HG02759 (cell line): Measurements from ENCODE around the gene PDE4C.

ENCODE experiments used
- ATAC-seq: cut with Tn5 transposase; IDR thresholded peaks from one replicate; pipeline ENCODE4 v1.9.1; 2021; ENCODE audit warnings: mild to moderate bottlenecking, moderate library complexity; ENCODE audit not compliant: unreplicated experiment

The PDE4C gene

DNA sequence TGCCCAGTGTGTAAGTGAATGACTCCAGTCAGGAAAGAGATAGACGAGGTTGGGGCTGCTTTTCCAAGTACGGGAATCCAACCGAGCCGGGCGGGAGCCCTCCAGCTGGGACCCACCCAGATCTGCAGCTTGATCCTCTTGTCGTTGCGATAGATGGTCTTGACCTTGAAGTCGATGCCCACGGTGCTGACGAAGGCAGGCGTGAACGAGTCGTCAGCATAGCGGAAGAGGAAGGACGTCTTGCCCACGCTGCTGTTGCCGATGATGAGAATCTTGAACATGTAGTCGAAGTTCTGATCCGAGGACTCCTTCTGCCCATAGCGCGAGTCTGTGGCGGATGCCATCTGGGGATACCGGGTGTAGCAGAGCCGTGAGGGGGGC, 23.9 kb downstream of the PDE4C start:
- ATAC-seq: no peak

DNA sequence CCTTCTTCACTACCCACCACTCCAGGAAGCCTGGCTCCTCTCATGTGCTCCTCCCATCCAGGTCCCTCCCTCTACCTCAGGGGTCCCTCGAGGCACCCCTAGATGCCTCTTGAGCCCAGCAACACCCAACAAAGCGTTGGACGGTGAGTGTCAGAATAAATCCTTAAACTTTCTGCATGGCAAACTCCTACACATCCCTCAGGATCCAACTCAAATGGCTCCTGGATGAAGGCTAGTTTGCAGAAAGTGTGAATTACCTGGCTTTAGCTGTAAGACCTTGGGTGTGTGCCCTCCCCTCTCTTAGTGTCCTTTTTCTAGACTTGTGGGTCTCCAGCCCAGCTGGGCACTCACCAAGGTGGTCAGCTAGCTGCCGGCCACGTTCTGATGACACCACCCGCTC, 27.9 kb downstream of the PDE4C start:
- no peak for ATAC-seq

DNA sequence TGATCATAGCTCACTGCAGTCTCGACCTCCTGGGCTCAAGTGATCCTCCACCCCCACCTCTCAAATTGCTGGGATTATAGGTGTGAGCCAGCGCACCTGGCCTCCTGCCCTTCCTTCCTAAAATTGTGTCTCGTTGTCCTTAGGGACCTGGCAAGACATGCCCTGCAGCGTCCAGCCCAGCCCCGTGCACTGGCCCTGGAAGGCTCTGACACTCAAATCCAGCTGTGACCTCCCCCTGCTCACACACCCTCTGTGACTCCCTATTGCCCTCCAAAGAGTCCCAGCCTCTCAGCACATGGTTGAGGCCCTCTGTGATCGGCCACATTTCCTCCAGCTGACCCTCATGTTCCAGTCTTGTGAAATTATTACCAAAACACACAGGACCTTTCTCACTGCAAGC, 28.3 kb downstream of the PDE4C start:
- no peak for ATAC-seq

DNA sequence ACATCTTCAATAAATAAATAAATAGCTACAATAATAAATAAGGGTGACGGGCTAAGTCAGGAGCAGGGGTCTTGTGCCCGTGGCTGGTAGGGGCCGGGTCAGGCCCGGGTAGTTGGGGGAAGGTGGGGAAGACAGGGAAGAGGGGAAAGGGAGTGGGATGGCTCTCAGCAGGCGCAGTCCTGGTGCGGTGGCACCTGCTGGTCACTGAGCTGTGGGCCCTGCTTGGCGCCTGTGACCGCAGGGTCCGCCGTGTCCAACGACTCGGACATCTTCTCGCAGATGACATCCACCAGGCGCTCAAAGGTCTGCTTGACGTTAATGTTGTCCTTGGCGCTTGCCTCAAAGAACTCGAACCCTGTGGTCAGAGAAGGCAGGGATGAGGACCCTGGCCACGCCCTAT, 28.9 kb downstream of the PDE4C start:
- no peak for ATAC-seq

DNA sequence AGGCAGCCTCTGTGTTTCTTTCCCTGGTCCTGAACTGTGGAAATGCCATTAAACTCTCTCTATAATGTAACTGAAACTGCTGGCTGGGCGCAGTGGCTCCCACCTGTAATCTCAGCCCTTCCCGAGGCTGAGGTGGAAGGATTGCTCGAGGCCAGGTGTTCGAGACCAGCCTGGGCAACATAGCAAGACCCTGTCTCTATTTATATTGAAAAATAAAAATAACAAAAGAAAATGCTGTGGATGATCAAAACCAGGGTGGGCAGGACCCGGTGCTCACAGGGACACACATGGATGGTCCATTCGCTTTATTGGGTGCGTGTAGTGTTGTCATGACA, 29.8 kb downstream of the PDE4C start:
- no peak for ATAC-seq

DNA sequence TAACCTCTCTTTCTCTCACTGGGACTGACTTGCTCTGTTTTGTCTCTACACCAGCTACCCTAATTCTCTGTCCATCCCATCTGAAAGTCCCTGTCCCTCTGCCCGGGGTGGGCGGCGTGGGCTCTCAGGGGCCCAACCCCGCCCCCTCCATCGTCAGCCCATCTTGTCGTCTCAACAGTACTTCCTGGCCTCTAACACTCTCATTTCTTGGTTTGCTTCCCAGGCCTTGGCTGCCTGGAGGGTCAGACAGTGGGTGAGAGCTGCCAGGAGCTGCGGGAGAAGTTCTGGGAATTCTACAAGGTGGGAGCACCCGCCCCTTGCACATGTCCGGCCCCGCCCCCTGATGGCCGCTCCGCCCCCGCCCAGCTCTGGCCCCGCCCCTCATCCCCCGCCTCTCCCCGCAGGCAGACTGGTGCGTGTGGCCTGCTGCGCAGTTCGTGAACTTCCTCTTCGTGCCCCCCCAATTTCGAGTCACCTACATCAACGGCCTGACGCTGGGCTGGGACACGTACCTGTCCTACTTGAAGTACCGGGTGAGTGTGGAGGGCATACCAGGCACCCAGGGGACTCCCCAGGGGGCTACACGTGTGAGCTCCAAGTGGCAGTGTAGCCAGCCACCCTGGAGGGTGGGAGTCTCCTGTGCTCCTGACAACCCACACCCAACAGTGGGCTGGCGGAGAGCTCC, 31.5 kb downstream of the PDE4C start:
- no peak for ATAC-seq

DNA sequence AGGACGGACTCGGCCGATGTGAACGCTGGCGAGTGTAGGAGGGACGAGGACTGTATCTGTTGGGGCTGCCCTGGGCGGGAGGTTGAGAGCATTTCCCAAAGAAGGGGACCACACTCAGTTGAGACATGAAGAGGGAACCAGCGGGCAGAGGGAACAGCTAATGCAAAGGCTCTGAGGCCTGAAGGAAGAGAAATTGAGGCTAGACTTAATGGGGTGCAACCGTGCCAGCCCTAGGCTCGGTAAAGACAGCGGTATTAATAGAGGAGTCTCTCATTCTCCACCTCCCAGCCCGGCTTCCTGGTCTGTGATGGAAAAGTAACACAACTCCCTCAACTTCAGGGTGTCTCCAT, 32.1 kb downstream of the PDE4C start:
- ATAC-seq: no peak

DNA sequence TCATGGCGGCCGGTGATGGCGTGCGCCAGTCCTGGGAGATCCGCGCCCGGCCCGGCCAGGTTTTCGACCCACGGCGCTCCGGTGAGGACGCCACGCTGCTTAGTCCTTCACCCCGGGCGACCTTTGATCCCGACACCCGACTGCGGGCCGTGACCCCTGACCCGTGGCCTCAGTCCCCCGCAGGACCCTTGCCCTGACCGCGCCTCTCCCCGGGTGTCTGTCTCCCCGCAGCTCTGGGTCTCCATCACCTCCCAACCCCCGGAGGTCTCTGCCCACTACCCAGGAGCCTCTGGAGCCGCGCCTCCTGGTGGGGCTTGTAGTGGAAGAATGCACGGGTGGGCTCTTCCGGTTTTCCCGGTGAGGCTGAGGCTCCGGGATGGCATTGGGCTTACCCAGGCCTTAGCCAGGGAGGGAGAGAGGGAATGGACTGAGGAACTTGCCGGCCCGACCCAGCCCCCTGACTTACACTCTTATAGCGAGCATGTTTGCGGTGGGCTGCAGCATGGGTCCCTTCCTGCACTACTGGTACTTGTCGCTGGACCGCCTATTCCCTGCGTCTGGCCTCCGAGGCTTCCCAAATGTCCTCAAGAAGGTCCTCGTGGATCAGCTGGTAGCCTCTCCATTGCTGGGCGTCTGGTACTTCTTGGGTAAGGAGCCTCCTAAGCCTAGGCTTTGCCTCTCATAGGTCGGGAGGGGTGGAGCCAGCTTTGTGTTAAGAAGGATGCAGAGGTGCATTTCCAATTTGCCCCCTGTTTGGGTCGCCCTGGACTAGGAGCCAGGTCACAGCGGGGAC, 32.7 kb downstream of the PDE4C start:
- ATAC-seq: no peak

DNA sequence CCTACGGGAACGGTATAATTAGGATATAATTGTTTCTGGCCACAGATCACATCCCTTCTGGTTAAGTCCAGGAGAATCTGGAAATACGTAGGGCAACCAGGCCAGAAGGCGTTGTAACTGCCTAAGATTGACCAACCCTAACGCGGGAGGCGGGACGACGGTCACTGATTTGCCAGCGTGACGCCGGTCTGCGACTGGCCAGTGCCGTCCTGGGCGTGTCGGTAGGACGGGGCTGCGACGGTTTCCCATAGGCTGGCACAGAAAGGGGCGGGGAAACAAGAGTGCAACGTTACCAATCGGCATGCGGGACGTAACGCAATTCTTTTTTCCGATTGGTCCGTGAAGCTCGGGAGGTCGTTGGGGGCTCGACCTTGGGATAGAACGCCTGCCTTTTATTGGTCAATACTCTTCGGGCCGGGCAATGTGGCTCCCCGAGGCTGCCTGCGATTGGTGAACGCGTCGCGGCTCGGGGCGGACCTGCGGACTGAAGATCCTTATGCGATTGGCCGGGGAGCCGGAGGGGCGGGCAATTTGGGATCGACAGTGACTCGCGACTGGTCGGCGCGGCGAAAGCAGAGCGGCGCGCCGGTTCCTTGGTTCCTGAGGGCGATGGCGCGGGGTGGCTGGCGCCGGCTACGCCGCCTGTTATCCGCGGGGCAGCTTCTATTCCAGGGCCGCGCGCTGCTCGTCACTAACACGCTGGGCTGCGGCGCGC, 33.4 kb downstream of the PDE4C start, which contains the start of gene MPV17L2:
TSS of gene MPV17L2 (plus strand) at position 546 of the 715 bp plus-strand sequence. CDS start at position 610, 64 bp downstream.
- peak; percentile 88 for ATAC-seq

DNA sequence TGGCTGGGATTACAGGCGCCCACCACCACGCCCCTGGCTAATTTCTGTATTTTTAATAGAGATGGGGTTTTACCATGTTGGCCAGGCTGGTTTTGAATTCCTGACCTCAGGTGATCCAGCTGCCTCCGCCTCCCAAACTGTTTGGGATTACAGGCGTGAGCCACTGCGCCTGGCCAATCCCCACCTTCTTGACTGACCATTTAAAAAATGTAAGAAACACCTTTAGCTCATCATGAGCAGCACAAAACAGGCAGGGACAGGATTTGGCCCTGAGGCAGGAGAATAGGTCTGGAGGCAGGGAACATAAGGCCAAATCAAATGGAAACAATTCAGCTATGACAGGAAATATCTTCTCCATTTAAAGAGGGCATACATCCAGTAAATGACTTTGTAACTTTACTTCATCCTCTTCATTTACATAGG, 34.6 kb downstream of the PDE4C start:
- no peak for ATAC-seq

DNA sequence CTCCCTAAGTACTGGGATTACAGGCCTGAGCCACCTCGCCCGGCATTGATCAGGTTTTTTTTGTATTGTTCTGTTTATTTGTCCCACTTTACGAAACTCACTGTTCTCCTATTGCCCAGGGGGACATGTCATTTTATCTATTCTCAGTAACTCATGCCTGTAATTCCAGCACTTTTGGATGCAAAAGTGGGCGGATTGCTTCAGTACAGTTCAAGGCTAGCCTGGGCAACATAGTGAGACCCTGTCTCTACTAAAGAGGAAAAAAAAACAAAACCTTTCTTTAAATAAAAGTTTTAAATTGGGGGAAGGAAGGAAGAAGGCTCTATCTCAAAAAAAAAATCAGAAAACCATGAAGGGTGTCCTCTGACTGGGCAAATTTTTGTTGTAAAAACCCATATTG, 36.0 kb downstream of the PDE4C start:
- ATAC-seq: no peak

DNA sequence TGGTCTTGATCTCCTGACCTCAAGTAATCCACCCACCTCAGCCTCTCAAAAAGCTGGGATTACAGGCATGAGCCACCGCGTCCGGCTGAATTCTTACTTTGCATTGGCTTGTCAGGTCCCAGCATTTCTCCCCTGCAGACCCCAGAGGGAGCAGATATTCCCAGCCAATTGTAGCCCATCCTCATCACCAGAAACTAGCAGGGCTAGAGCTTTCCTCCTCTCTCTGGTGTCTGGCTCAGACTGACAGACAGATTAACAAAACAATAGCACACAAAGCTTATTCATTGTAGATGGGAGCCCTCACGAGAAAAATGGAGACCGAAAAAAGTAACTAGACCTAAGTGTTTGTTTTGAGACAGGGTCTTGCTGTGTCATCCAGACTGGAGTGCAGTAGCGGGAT, 40.7 kb downstream of the PDE4C start:
- ATAC-seq: no peak

DNA sequence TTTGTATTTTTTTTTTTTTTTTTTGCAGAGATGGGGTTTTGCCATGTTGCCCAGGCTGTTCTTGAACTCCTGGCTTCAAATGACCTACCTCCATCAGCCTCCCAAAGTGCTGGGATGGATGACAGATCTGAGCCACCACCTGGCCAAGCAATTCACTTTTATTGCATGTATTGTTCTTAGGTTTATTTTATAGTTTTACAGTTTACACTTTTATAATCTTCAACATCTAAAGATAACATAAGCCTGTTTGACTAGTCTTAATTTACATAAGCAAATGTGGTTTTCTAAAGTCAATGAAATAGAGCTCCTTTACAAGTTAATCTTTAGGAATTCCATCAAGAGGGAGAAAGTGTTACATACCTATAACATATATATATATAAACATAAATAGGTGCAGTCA, 42.7 kb downstream of the PDE4C start:
- ATAC-seq: no peak

DNA sequence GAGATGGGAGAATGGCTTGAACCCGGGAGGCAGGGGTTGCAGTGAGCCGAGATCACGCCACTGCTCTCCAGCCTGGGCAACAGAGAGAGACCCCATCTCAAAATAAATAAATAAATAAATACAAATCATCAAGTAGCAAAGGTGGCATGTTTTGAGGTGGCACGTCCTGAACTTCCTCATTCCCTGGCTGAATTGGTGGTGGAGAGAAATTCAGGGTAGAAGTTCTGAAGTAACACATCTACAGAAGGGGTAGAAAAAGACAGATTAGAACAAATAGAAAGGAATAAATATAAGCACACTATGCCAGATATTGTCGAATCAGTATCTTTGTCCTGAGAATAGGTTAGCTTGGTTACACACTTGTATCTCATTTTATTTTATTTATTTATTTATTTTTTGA, 46.3 kb downstream of the PDE4C start:
- ATAC-seq: no peak

DNA sequence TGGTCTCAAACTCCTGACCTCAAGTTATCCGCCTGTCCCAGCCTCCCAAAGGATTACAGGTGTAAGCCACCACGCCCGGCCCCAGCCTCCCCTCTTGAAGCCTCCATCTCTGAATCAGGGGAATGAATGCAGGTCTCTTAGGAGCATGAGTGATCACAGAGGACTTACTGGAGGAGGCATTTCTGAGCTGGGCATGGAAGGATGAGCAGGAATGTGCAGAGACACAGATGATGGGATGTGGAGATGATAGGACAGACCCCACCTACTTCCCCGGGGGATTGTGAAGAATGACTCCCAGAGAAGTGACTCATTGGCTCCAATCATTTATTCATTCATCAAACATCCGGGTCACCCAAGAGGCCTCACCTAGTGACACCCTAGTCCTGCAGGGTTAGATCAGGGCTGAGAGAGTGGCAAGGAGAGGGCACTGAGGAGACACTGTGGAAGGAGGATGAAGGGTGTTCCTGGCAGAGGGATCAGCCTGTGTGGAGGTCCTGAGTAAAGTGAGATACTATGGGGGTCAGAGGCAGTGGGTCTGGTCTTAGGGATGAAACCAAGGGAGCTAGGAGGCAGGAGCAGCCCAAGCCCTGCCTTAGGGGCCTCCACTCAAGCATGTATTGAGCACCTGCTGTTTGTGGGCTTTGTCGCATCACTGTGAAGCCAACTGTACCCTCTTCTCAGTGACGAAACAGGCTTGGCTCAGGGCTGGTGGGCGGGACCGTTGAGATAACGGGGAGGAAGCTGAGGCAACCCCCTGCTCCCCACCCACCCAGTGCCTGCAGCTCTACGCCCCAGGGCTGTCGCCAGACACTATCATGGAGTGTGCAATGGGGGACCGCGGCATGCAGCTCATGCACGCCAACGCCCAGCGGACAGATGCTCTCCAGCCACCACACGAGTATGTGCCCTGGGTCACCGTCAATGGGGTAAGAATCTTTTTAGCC, 49.6 kb downstream of the PDE4C start:
- no peak for ATAC-seq

DNA sequence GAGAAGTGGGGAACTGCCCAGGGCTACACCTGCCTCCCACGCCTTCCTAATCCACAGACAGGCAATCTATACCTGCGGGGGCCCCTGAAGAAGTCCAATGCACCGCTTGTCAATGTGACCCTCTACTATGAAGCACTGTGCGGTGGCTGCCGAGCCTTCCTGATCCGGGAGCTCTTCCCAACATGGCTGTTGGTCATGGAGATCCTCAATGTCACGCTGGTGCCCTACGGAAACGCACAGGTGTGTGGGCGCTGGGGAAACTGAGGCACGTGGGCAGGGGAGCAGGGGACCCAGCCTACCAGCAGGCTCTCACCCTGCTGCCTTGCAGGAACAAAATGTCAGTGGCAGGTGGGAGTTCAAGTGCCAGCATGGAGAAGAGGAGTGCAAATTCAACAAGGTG, 51.3 kb downstream of the PDE4C start:
- ATAC-seq: no peak
